Measurements from ENCODE around the gene NBPF11.
"Not testable (repeated sequence)": the region's sequence is repeated elsewhere in the genome, so short reads cannot be mapped to it uniquely, and the experiment has no call there.

Gene NBPF11

DNA sequence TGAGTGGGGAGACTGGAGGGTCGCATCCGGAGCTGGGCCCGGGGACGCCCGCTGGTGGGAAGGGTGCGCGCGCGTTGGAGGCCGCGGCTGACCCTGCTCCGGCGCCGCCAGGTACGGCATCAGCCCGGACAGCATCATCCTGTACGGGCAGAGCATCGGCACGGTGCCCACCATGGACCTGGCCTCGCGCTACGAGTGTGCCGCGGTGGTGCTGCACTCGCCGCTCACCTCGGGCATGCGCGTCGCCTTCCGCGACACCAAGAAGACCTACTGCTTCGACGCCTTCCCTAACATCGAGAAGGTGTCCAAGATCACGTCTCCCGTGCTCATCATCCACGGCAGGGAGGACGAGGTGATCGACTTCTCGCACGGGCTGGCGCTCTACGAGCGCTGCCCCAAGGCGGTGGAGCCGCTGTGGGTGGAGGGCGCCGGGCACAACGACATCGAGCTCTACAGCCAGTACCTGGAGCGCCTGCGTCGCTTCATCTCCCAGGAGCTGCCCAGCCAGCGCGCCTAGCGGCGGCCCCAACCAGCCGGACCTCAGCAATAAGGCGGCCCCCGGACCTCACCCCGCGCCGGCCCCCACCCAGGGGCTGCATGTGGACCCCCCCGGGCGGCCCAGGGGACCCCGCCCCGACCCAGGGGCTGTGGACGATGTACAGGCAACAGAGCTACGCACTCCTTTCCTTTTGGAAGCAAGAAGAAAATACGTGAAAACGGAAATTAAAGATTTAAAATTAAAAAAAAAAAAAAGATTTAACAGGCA is 2.8 kb downstream of the NBPF11 start:
- not testable (repeated sequence) for DNase-seq (ENCODE audit: low read depth); H3K4me3 ChIP-seq (ENCODE audit: low read depth, low read length)

DNA sequence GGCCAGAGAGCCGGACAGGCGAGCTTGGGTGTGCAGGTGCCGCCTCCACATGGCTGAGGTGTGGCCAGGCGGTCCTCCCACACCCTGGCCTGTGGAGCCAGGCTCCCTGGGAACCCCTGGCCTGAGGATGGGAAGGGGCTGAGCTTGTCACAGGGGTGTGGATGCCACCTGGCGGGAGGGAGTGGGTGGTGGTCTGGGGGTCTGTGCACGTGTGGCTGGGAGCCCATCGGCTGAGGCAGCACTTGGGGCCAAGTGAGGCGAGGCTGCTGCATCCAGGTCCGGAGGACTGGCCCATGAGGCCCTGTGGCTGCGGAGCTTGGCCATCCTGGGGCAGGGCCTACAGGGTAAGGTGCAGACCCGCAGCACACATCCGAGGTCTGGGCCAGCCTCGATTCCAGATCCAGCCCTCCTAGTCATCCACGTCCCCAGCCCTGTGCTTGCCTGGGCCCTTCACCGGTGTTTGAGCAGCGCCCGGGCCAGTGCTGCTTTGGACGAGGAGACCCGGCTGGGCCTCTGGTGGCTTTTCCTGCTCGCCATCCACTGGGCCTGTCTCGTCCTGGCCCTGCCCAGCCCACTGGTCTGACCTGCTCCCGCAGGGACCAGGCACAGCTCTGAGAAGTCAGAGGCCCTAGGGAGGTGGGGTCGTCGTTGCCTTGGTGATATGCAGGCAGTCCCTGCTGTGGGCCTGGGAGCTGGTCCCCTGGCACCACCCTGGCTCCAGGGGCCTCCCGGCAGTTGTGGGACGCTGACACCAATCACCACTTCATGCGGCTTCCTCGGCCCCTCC is 4.8 kb downstream of the NBPF11 start:
- H3K4me3 ChIP-seq (ENCODE audit: low read depth, low read length); DNase-seq (ENCODE audit: low read depth): not testable (repeated sequence)

DNA sequence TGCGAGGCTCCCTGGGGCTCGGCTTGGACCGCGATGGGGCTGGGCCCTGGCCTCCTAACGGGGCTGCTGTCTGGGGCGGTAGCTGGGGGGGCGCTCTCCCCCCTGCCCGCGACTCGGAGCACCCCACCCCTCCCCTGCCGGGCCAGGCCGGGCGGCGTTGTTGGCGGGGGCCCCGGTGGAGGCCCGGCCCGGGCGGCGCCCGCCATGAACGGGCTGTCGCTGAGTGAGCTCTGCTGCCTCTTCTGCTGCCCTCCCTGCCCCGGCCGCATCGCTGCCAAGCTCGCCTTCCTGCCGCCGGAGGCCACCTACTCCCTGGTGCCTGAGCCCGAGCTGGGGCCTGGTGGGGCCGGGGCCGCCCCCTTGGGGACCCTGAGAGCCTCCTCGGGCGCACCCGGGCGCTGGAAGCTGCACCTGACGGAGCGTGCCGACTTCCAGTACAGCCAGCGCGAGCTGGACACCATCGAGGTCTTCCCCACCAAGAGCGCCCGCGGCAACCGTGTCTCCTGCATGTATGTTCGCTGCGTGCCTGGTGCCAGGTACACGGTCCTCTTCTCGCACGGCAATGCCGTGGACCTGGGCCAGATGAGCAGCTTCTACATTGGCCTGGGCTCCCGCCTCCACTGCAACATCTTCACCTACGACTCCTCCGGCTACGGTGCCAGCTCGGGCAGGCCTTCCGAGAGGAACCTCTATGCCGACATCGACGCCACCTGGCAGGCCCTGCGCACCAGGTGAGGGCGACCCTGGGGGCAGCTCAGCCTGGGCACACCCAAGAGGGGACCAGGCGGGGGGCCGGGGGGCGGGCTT is 5.7 kb downstream of the NBPF11 start:
- H3K4me3 ChIP-seq (ENCODE audit: low read depth, low read length); DNase-seq (ENCODE audit: low read depth): not testable (repeated sequence)

DNA sequence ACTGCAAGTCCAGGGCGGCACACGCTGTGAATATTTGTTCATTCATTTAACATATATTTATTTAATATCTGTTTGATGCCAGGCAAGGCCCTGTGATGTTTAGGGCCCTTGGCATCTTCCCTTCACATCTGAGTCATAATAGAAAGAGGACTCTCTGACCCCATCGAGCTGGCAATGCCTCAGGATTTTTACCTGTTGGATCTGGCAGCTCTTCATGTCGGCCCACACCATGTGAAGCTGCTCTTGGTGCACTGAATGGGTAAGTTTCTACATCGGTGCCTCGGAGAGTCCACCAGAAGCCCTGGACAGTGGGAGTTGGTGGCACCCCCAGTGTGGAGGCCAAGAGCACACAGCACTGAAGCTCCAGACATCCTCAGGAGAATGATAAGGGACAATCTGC is 8.9 kb downstream of the NBPF11 start:
- H3K4me3 ChIP-seq (ENCODE audit: low read depth, low read length); DNase-seq (ENCODE audit: low read depth): not testable (repeated sequence)

DNA sequence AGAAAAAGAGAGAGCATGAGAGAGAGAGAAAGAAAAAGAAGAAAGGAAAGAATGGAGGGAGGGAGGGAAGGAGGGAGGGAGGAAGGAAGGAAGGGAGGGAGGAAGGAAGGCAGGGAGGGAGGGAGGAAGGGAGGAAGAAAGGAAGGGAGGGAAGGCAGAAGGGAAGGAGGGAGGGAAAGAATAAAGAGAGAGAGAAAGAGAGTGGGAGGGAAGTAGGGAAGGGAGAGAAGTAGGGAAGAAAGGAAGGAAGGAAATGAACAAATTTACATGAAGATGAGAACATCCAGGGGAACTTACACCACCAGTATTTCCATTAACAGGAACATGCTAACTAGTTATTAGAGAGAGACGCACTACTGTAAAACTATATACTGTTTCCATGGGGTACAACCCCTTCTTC is 10.1 kb downstream of the NBPF11 start:
- H3K4me3 ChIP-seq (ENCODE audit: low read depth, low read length); DNase-seq (ENCODE audit: low read depth): not testable (repeated sequence)

DNA sequence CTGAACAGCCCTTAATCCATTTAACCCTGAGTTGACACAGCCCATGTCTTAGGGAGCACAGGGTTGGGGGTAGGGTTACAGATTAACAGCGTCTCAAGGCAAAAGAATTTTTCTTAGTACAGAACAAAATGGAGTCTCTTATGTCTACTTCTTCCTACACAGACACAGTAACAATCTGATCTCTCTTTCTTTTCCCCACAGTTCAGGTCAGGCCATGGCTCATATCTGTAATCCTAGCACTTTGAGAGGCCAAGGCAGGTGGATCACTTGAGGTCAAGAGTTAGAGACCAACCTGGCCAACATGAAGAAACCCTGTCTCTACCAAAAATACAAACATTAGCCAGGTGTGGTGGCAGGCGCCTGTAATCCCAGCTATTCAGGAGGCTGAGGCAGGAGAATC is 13.5 kb downstream of the NBPF11 start:
- not testable (repeated sequence) for H3K4me3 ChIP-seq (ENCODE audit: low read depth, low read length); DNase-seq (ENCODE audit: low read depth)

DNA sequence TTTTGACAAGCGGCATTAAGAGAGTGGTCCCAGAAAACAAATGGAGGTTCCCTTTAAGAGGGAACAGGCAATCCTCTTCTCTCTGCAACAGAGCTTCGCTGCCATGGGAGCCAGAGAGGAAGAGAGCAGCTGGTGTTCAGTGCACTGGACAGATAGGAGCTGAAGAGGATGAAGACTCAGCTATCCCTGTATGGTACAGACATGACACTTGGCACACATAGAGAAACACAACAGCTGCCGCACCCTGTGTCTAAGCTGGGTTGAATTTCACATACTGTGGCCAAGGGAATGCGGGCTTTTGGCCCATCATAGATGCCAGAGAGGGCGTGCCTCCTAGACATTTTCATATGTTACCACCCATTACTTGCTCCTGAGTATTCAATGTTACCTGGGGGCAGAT is 29.7 kb downstream of the NBPF11 start:
- H3K4me3 ChIP-seq (ENCODE audit: low read depth, low read length); DNase-seq (ENCODE audit: low read depth): not testable (repeated sequence)

DNA sequence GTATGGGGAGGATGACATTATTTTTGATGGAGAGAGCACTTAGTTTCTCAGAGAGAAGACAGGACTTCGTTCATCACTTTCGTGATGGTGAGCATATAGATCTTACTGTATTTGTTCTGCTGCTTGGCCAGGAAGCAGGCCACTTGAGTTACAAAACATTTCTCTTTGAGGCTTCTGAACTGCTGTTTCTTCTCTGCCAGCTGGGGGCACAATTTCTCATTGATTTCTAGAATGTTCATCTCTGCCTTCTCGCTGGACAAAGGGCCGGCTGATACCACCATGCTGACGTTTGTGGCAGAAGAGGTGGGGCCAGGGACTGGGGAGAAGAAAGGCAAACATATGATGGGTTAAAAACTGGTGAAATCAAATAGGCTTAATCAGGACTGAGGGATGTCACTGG is 31.7 kb downstream of the NBPF11 start:
- not testable (repeated sequence) for H3K4me3 ChIP-seq (ENCODE audit: low read depth, low read length)
- DNase-seq (ENCODE audit: low read depth), result peak; percentile 11

DNA sequence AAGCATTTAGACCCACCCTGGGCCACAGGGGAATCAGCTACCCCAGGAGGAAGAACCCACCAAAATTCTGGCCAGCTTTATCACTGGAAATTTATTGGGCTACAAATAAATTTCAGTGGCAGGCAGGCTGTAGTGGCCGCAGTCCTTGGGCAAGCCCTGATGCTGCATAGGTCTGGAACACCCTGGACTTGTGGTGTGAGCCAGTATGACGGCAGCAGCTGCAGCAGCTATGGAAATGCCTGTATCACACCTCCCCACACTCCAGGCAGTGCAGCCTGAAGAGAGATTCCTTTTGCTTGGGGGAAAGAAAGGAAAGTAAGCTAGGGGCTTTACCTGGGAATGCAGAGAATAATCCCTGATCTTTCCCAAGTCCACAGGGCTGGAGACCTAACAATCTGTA is 56.3 kb downstream of the NBPF11 start:
- not testable (repeated sequence) for H3K4me3 ChIP-seq (ENCODE audit: low read depth, low read length); DNase-seq (ENCODE audit: low read depth)

DNA sequence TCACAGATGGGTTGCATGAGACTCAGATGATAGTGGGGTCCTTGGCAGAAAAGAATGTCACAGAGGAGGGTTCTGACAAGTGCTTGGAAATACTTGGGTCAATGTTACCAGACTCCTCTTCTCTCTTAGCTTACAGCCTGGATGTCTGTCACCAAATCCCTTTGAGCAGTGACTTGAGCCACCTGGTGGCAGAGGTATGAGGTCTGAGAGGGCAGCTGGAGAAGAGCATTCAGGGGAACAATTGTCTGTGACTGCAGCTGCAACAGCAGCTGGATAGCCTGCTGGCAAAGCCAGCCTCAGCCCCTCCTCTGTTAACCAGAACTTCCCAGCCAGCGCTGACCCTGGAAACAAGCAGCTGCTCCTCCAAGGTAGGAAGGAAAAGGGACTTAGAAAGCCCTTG is 65.9 kb downstream of the NBPF11 start:
- not testable (repeated sequence) for H3K4me3 ChIP-seq (ENCODE audit: low read depth, low read length); DNase-seq (ENCODE audit: low read depth)

DNA sequence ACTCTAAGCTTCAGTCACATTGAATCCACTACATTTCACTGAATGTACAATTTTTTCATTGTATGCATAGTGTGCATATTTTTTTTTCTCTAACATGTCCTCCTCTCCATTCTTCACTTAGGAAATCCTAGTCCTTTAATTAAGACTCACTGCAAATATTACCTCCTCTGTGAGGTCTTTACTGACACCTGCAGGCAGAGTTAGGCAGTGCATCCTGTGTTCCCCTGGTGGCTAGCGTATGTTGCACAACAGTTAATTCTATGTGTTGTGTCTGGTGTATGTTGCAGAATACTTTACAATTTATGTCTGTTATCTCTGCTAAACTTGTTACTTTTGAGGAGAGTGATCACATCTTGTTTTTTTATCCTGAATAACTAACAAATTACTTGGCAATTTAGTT is 70.9 kb downstream of the NBPF11 start:
- H3K4me3 ChIP-seq (ENCODE audit: low read depth, low read length); DNase-seq (ENCODE audit: low read depth): not testable (repeated sequence)

DNA sequence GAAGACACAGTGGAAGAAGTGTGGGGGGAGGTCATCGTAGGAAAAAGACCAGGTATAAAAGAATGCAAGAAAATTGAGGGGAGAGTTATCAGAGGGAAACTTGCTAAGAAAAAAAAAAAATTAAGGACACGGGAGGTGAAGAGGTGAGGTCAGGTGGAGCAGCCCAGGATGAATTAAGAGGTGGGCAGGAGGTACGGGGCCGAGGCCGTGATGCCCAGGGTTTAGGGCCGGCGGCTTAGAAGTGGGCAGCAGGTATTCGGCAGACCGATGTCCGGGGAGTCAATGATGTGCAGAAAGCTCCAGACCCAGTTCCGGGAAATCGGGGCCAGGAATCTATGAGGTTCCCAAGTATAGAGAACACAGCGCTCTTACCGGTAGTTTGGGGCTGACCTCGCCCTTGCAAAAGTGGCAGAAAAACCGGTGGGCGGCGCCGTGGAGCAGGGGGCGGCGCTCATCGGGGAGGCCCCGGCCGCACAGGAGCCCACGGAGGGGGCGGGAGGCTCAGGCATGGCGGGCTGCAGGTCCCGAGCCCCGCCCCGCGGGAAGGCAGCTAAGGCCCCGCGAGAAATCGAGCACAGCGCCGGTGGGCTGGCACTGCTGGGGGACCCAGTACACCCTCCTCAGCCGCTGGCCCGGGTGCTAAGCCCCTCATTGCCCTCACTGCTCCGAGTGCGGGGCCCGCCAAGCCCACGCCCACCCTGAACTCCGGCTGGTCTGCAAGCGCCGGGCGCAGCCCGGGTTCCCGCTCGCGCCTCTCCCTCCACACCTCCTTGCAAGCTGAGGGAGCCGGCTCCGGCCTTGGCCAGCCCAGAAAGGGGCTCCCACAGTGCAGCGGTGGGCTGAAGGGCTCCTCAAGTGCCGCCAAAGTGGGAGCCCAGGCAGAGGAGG is 73.2 kb downstream of the NBPF11 start:
- not testable (repeated sequence) for DNase-seq (ENCODE audit: low read depth); H3K4me3 ChIP-seq (ENCODE audit: low read depth, low read length)

DNA sequence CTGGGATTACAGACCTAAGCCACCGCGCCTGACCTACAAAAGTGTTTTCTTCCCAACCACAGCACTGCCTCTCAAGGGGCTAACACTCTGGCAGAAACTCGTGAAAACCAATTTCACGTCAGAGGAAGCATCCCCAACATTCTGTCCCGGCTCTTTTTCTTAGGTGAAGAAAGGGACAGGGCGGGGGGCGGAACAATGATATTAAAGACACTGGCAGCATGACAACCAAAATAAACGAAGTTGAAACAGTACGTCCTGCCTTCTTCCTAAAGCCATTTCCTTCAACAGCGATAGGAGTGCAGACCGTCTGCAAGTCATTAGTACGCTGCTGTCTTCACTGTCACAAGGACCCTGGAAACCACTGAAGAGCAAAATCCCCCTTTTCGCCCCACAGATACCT is 74.0 kb downstream of the NBPF11 start:
- DNase-seq (ENCODE audit: low read depth); H3K4me3 ChIP-seq (ENCODE audit: low read depth, low read length): not testable (repeated sequence)

DNA sequence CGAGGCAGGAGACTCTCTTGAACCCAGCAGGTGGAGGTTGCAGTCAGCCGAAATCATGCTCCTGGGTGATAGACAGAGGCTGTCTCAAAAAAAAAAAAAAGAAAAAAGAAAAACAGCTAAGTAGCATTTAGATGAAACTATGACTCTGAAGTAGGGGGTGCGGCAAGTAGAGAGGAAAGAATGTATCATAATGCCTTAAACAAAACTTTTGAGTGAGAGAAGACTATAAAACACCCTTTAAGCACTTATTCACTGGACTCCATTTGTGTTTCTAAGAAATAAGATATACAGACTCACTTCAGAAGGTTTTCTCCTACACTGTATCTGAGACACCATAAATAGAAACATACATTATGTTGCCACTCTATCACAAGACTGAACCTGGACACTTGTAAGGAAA is 74.6 kb downstream of the NBPF11 start:
- not testable (repeated sequence) for H3K4me3 ChIP-seq (ENCODE audit: low read depth, low read length); DNase-seq (ENCODE audit: low read depth)

DNA sequence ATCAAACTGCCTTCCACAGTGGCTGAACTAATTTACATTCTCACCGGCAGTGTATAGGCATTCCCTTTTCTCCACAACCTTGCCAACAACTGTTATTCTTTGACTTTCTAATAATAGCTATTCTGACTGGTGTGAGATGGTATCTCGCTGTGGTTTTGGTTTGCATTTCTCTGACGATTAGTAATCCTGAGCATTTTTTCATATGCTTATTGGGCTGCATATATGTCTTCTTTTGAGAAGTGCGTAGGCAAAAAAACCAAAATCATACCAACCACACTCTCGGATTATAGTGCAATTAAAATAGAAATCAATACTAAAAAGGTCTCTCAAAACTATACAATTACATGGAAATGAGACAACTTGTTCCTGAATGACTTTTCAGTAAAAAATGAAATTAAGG is 78.7 kb downstream of the NBPF11 start:
- H3K4me3 ChIP-seq (ENCODE audit: low read depth, low read length); DNase-seq (ENCODE audit: low read depth): not testable (repeated sequence)

DNA sequence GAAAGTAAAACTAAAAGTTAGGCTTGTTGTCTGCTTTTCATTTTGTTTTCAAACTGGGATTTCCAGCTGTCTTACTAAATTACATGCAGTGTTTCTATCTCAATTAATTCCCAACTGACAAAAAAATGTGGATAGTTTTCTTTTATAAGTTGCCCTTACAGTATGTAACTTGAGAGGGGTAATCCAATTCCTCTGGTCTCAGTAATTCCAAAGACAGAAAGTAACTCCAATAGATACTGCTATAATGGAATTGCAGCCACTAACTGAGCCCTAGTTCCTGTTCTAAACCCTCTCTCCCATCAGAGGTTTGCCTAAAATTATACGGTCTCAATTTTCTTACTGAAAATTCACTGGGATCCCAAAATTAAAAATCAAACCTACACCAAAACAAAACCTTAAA is 83.5 kb downstream of the NBPF11 start:
- not testable (repeated sequence) for DNase-seq (ENCODE audit: low read depth); H3K4me3 ChIP-seq (ENCODE audit: low read depth, low read length)

DNA sequence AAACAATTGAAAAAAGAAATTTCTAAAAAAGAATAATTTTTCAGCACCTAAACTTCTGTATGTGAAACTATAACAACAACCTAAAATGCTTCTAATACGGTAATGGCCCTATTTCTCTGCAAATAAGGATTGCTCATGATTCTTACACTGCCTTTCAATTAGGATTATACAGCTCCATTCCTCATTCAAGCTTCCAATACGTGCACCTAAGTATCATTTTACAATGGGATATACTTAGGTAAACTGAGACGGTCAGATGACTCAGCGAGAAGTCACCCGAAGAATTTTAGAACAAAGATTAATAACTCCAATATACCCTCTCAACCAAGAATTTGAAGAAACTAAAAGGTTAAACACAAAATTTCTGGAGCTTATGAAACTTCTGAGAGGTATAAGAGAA is 83.9 kb downstream of the NBPF11 start:
- not testable (repeated sequence) for H3K4me3 ChIP-seq (ENCODE audit: low read depth, low read length); DNase-seq (ENCODE audit: low read depth)

DNA sequence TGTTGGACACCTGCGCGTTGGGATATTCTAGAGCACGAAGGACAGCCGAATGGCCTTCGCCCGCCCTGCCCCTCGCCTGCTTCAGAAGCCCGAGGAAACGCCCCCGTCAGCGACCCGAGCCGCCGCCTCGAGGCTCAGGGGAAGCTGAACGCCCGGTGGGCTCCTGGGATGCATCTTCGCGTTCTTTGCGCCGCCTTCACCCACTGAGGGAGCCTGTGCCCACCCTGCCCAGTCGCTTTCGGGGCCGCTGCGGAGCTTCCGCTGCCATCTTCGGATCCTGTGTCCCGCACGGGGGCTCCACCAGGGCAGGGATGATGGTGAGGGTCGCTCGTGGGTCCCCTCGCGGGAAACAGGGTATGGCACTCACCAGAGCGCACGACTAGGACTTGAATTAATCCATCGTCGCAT is 91.8 kb downstream of the NBPF11 start:
- DNase-seq (ENCODE audit: low read depth); H3K4me3 ChIP-seq (ENCODE audit: low read depth, low read length): not testable (repeated sequence)

DNA sequence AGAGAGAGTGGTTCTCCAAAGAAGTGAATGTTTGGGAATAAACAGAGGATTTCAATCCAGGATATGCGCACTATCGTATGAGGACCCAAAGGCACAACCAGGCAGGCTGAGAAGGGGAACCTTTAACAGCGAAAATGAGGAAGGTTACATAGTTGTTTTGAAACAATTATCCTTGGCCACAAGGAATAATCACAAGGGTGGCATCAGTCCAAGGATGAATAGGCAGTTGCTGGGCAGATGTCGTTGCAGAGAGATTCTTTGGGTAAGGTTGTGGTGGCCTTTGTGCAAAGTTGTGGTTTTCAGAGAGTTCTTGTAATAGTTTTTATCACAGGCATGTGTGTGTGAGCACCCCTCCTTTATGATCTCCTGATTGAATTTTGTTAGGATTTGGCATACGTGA is 94.7 kb downstream of the NBPF11 start:
- peak; percentile 23 for DNase-seq (ENCODE audit: low read depth)
- H3K4me3 ChIP-seq (ENCODE audit: low read depth, low read length), result not testable (repeated sequence)

Data from NB4 (cell line).